NCI-H2107 (cell line): ENCODE measurements around the gene SF3A2.

ENCODE experiments used
- DNase-seq: peaks from one replicate; lab custom pipeline; 2025; lab: John Stamatoyannopoulos, UW

The SF3A2 gene

GRCh38 chr19:2226840-2227360 is 9.7 kb upstream of the SF3A2 start:
- no peak for DNase-seq

GRCh38 chr19:2227415-2228156 is 9.0 kb upstream of the SF3A2 start:
- DNase-seq: no peak

- no peak for DNase-seq
These were observed 8.2 kb upstream of the SF3A2 start for GRCh38 chr19:2228157-2229030.

- no peak for DNase-seq
These were observed 7.3 kb upstream of the SF3A2 start for GRCh38 chr19:2229103-2230032.

- DNase-seq: no peak
These were observed 6.5 kb upstream of the SF3A2 start for GRCh38 chr19:2230033-2230531.

GRCh38 chr19:2230807-2231533 is 5.7 kb upstream of the SF3A2 start:
- no peak for DNase-seq

GRCh38 chr19:2231621-2232221 is 4.9 kb upstream of the SF3A2 start:
- DNase-seq: no peak

GRCh38 chr19:2232286-2233151 is 4.1 kb upstream of the SF3A2 start:
- DNase-seq: no peak

GRCh38 chr19:2233601-2234280 is 2.9 kb upstream of the SF3A2 start:
- DNase-seq: no peak

GRCh38 chr19:2234996-2235380 is 1.6 kb upstream of the SF3A2 start:
- no peak for DNase-seq

GRCh38 chr19:2235381-2236063 is 1.1 kb upstream of the SF3A2 start:
- DNase-seq: no peak

GRCh38 chr19:2236064-2236313 is 635 bp upstream of the SF3A2 start:
- DNase-seq: no peak

GRCh38 chr19:2237051-2237868 is 636 bp downstream of the SF3A2 start:
- no peak for DNase-seq

GRCh38 chr19:2237869-2238153 is 1.2 kb downstream of the SF3A2 start:
- DNase-seq: no peak

- no peak for DNase-seq
These were observed 2.5 kb downstream of the SF3A2 start for GRCh38 chr19:2239173-2239572.

- no peak for DNase-seq
These were observed 3.4 kb downstream of the SF3A2 start for GRCh38 chr19:2239771-2240770.
